Measurements from ENCODE around the gene SPATA21.
"Not testable (repeated sequence)": the region's sequence is repeated elsewhere in the genome, so short reads cannot be mapped to it uniquely, and the experiment has no call there.

SPATA21 gene

GRCh38 chr1:16436946-16437474, at the start of gene SPATA21:
Gene SPATA21, minus strand, starts transcription at chr1:16437424. Its CDS starts 6,053 bp downstream, at chr1:16431371.
- no peak for DNase-seq (ENCODE audit: low spot score)

GRCh38 chr1:16487011-16487410, 49.8 kb upstream of the SPATA21 start:
- not testable (repeated sequence) for DNase-seq (ENCODE audit: low spot score)

GRCh38 chr1:16486316-16486715, 49.1 kb upstream of the SPATA21 start:
- not testable (repeated sequence) for DNase-seq (ENCODE audit: low spot score)

- DNase-seq (ENCODE audit: low spot score), result no peak
These were observed 47.7 kb upstream of the SPATA21 start for GRCh38 chr1:16484931-16485330.

GRCh38 chr1:16484501-16484835, 47.2 kb upstream of the SPATA21 start:
- DNase-seq (ENCODE audit: low spot score), result no peak

GRCh38 chr1:16483639-16484500, 46.6 kb upstream of the SPATA21 start:
- not testable (repeated sequence) for DNase-seq (ENCODE audit: low spot score)

GRCh38 chr1:16483146-16483545, 45.9 kb upstream of the SPATA21 start:
- not testable (repeated sequence) for DNase-seq (ENCODE audit: low spot score)

GRCh38 chr1:16478091-16478490, 40.9 kb upstream of the SPATA21 start:
- no peak for DNase-seq (ENCODE audit: low spot score)

GRCh38 chr1:16475771-16476770, 38.8 kb upstream of the SPATA21 start:
- not testable (repeated sequence) for DNase-seq (ENCODE audit: low spot score)

GRCh38 chr1:16474891-16475290, 37.7 kb upstream of the SPATA21 start:
- DNase-seq (ENCODE audit: low spot score), result not testable (repeated sequence)

- no peak for DNase-seq (ENCODE audit: low spot score)
These were observed 37.1 kb upstream of the SPATA21 start for GRCh38 chr1:16474166-16474800.

- no peak for DNase-seq (ENCODE audit: low spot score)
These were observed 31.3 kb upstream of the SPATA21 start for GRCh38 chr1:16468558-16468957.

GRCh38 chr1:16464917-16465625, 27.8 kb upstream of the SPATA21 start:
- no peak for DNase-seq (ENCODE audit: low spot score)

- DNase-seq (ENCODE audit: low spot score), result no peak
These were observed 25.6 kb upstream of the SPATA21 start for GRCh38 chr1:16462773-16463330.

GRCh38 chr1:16461681-16462080, 24.5 kb upstream of the SPATA21 start:
- no peak for DNase-seq (ENCODE audit: low spot score)

GRCh38 chr1:16459352-16459925, 22.2 kb upstream of the SPATA21 start:
- no peak for DNase-seq (ENCODE audit: low spot score)

GRCh38 chr1:16458831-16459230, 21.6 kb upstream of the SPATA21 start:
- DNase-seq (ENCODE audit: low spot score), result no peak

- not testable (repeated sequence) for DNase-seq (ENCODE audit: low spot score)
These were observed 18.9 kb upstream of the SPATA21 start for GRCh38 chr1:16456151-16456550.

- not testable (repeated sequence) for DNase-seq (ENCODE audit: low spot score)
These were observed 17.7 kb upstream of the SPATA21 start for GRCh38 chr1:16454909-16455308.

- DNase-seq (ENCODE audit: low spot score), result no peak
These were observed 14.8 kb upstream of the SPATA21 start for GRCh38 chr1:16451841-16452528.
